CD4-positive, CD25-positive, alpha-beta regulatory T cell (primary cell): ENCODE measurements around the gene NCK2. TPM values are rescaled to one million over a fixed set of nuclear protein-coding genes. Genes with fewer than 3 reads are reported as not detected.

Source experiments
- ATAC-seq, 2 donors: fragments of 150-1000 bp; cut with Tn5 transposase; one replicate each; pipeline ENCODE4 v1.10.0; 2021; ENCODE audit warnings: low read depth in 2 of 2, moderate number of reproducible peaks in 2 of 2, moderate library complexity in 1 of 2
- DNase-seq, 3 donors: peaks; one replicate each; pipeline versions ENCODE4 v3.0.0 to v3.0.0-alpha.2; 2012 to 2022; ENCODE audit warnings: mixed read lengths in 1 of 3
- H3K27ac ChIP-seq: one replicate; pipeline ENCODE4 v1.7.0; 2013; ENCODE audit warnings: mild to moderate bottlenecking, low read length; ENCODE audit not compliant: insufficient read depth, poor library complexity, severe bottlenecking
- H3K27me3 ChIP-seq: one replicate; pipeline ENCODE4 v1.7.0; 2013; ENCODE audit warnings: low read length; ENCODE audit not compliant: control insufficient read depth, insufficient read depth
- H3K36me3 ChIP-seq: one replicate; pipeline ENCODE4 v1.7.0; 2013; ENCODE audit warnings: mild to moderate bottlenecking, low read length, moderate library complexity; ENCODE audit not compliant: control insufficient read depth, insufficient read depth
- H3K4me1 ChIP-seq: 2 replicates; pipeline ENCODE4 v1.7.0; 2013; ENCODE audit warnings: mild to moderate bottlenecking, low read length; ENCODE audit not compliant: insufficient read depth, control insufficient read depth, poor library complexity, severe bottlenecking
- H3K4me3 ChIP-seq: one replicate; pipeline ENCODE4 v1.7.0; 2013; ENCODE audit warnings: low read depth, mild to moderate bottlenecking, low read length, moderate library complexity
- H3K9me3 ChIP-seq, 2 experiments: 1 replicate in 1 of 2; 2 replicates in 1 of 2; pipeline ENCODE4 v1.7.0; 2013; ENCODE audit warnings: low read length in 2 of 2, mild to moderate bottlenecking in 1 of 2, moderate library complexity in 1 of 2; ENCODE audit not compliant: control insufficient read depth in 2 of 2
- H3K27ac Mint-ChIP-seq, 3 donors: one replicate each; pipeline ENCODE4 v1.8.0; 2020 to 2022; ENCODE audit warnings: mild to moderate bottlenecking in 3 of 3, mixed read lengths in 3 of 3, moderate library complexity in 2 of 3
- H3K27me3 Mint-ChIP-seq: one replicate; pipeline ENCODE4 v1.8.0; 2022; ENCODE audit warnings: mild to moderate bottlenecking, mixed read lengths
- H3K36me3 Mint-ChIP-seq: one replicate; pipeline ENCODE4 v1.8.0; 2020; ENCODE audit warnings: mixed read lengths
- H3K4me1 Mint-ChIP-seq, 4 donors: one replicate each; pipeline ENCODE4 v1.8.0; 2020 to 2022; ENCODE audit warnings: mixed read lengths in 4 of 4, mild to moderate bottlenecking in 1 of 4
- H3K4me3 Mint-ChIP-seq, 4 donors: one replicate each; pipeline ENCODE4 v1.8.0; 2020 to 2022; ENCODE audit warnings: mild to moderate bottlenecking in 4 of 4, mixed read lengths in 4 of 4, moderate library complexity in 3 of 4
- H3K9me3 Mint-ChIP-seq, 7 donors: one replicate each; pipeline ENCODE4 v1.8.0; 2020 to 2022; ENCODE audit warnings: mixed read lengths in 7 of 7, mild to moderate bottlenecking in 3 of 7, moderate library complexity in 2 of 7
- polyA plus RNA-seq, 4 donors: library from polyadenylated mRNA; unstranded; fragments of 300-500 nt; fragmentation: Illumina TruSeq; gene quantifications; one replicate each; pipeline ENCODE4 v1.2.3, GENCODE V29; 2021
- total RNA-seq: library from RNA; stranded (reverse); gene quantifications from one replicate; pipeline ENCODE4 v1.2.3, GENCODE V29; 2022

Gene NCK2
- total and polyA plus RNA-seq, 5 donors from 2014 or later, result 44.8 to 167 (median 60.5) TPM

DNA sequence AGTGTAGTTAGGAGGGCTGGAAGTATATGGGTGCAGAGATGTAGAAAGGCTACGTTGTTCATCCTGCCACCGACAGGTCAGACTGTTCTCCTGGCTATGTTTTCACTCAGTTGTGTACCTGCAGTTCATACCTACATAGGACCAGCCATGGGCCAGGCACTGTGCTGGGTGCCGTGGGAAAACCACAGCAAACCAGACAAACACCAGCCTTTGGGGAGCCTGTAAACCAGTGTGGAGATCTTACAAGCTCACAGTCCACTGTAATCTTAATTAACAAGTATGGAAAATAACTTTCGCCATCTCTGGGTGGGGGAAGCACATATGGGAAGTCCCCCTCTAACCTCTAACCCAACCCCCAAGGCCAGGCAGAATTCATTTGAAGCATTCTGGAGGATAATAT lies 12.7 kb downstream of the NCK2 start:
- peaks cover 34% of the 10 kb centered on the region for H3K36me3 Mint-ChIP-seq
- Histone ChIP-seq H3K36me3 (peaks cover 13% of the 10 kb centered on the region), H3K4me3 (peak overlapping the region; percentile 75), H3K27ac (peak overlapping the region; percentile 72), H3K4me1 (peaks cover 99% of the 10 kb centered on the region), H3K9me3 (no peaks in the 10 kb centered on the region), H3K27me3 (no peaks in the 10 kb centered on the region)
- H3K4me3 Mint-ChIP-seq, result peak overlapping the region; percentile 69 to 88 (median 75)
- H3K9me3 Mint-ChIP-seq, result no peaks in the 10 kb centered on the region
- peaks cover 48 to 99% (median 85%) of the 10 kb centered on the region in 4 donors for H3K4me1 Mint-ChIP-seq
- ATAC-seq (no peak), DNase-seq (no peak)
- H3K27ac Mint-ChIP-seq, result peak overlapping the region; percentile 83 to 99 (median 85)
- no peaks in the 10 kb centered on the region for H3K27me3 Mint-ChIP-seq

- ATAC-seq (no peak), DNase-seq (no peak)
- Mint-ChIP-seq H3K4me3 (peak overlapping the region; percentile 17 to 78 (median 65)), H3K9me3 (no peaks in the 10 kb centered on the region), H3K27ac (peak overlapping the region; percentile 67 to 96 (median 85)), H3K4me1 (peaks cover 36 to 99% (median 76%) of the 10 kb centered on the region in 4 donors), H3K27me3 (no peaks in the 10 kb centered on the region), H3K36me3 (peaks cover 15% of the 10 kb centered on the region)
- Histone ChIP-seq H3K27ac (peak overlapping the region; percentile 58), H3K4me3 (peak overlapping the region; percentile 46), H3K4me1 (peaks cover 97% of the 10 kb centered on the region), H3K9me3 (no peaks in the 10 kb centered on the region), H3K27me3 (no peaks in the 10 kb centered on the region), H3K36me3 (peaks cover 18% of the 10 kb centered on the region)
Observed at GRCh38 chr2:105760191-105760590, 15.5 kb downstream of the NCK2 start.

- peak overlapping the region; percentile 67 to 96 (median 85) for H3K27ac Mint-ChIP-seq
- H3K4me3 Mint-ChIP-seq, result peak overlapping the region; percentile 17 to 78 (median 68)
- no peaks in the 10 kb centered on the region for H3K9me3 Mint-ChIP-seq
- Histone ChIP-seq H3K4me1 (peaks cover 97% of the 10 kb centered on the region), H3K9me3 (no peaks in the 10 kb centered on the region), H3K27me3 (no peaks in the 10 kb centered on the region), H3K4me3 (peak overlapping the region; percentile 47), H3K36me3 (peaks cover 19% of the 10 kb centered on the region), H3K27ac (peak overlapping the region; percentile 58)
- no peak for ATAC-seq
- peaks cover 35 to 99% (median 75%) of the 10 kb centered on the region in 4 donors for H3K4me1 Mint-ChIP-seq
- no peak for DNase-seq
- H3K27me3 Mint-ChIP-seq, result no peaks in the 10 kb centered on the region
- H3K36me3 Mint-ChIP-seq, result peaks cover 13% of the 10 kb centered on the region
Observed at GRCh38 chr2:105760639-105761337, 16.1 kb downstream of the NCK2 start.

DNA sequence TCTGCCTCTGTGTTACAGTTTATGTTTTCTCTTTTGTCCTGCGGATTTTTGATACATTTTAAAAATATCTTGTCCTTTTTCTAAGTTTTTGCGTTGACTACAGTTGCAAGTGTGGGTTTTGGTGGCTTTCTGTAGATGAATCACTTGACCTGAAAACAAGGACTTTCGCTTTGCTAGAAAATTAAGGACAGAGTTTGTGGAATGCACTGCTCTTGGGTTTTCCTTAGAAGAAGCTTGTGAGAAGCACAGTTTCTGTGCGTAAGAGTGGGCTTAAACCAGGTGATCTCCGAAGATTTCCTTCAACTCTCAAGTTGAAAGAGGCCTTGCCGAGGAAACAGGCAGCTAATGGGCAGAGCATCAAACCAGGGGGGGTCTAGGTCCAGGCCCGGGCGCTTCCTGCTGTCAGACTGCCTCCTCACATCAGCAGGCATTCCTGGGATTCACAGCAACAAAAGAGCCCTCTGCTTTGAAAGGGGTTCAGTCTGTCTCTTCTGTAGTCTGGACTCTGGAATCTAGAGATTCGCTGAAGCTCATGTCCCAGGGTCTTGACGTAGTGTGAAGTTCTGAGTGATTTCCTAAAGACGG lies 17.3 kb downstream of the NCK2 start:
- peak overlapping the region; percentile 67 to 85 (median 76) for H3K27ac Mint-ChIP-seq
- DNase-seq (no peak), ATAC-seq (no peak)
- no peaks in the 10 kb centered on the region for H3K9me3 Mint-ChIP-seq
- H3K4me3 ChIP-seq, result peak overlapping the region; percentile 67
- peaks cover 30 to 99% (median 73%) of the 10 kb centered on the region in 4 donors for H3K4me1 Mint-ChIP-seq
- peaks cover 18% of the 10 kb centered on the region for H3K36me3 Mint-ChIP-seq
- H3K27me3 ChIP-seq, result no peaks in the 10 kb centered on the region
- H3K27ac ChIP-seq, result peak overlapping the region; percentile 58
- no peaks in the 10 kb centered on the region for H3K27me3 Mint-ChIP-seq
- no peaks in the 10 kb centered on the region for H3K9me3 ChIP-seq
- H3K36me3 ChIP-seq, result peaks cover 26% of the 10 kb centered on the region
- H3K4me1 ChIP-seq, result peaks cover 97% of the 10 kb centered on the region
- peak overlapping the region; percentile 64 to 71 (median 70) for H3K4me3 Mint-ChIP-seq

DNA sequence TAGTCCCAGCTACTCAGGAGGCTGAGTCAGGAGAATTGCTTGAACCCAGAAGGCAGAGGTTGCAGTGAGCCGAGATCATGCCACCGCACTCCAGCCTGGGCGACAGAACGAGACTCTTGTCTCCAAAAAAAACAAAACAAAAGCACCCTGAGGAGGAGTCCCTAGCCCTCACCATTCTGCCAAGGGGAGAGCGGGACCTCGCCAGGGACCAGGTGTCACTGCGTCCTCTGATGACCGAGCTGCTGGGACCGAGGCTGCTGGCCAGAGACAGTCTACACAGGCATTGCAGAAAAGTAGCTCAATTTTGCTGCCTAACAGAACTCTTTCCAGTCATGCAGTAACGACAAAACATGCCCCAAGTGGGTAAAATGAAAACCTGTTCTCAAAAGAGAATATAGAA lies 18.4 kb downstream of the NCK2 start:
- Histone ChIP-seq H3K36me3 (peaks cover 31% of the 10 kb centered on the region), H3K4me1 (peaks cover 92% of the 10 kb centered on the region), H3K9me3 (no peaks in the 10 kb centered on the region), H3K27me3 (no peaks in the 10 kb centered on the region), H3K27ac (peak overlapping the region; percentile 58), H3K4me3 (no peak overlapping the region)
- no peak for DNase-seq
- no peak for ATAC-seq
- peaks cover 0 to 4% (median 0%) of the 10 kb centered on the region in 7 donors for H3K9me3 Mint-ChIP-seq
- H3K4me3 Mint-ChIP-seq, result peak overlapping the region in 3 of 4 donors; percentile 26 to 73 (median 31)
- H3K4me1 Mint-ChIP-seq, result peaks cover 30 to 99% (median 72%) of the 10 kb centered on the region in 4 donors
- H3K27me3 Mint-ChIP-seq, result no peaks in the 10 kb centered on the region
- H3K36me3 Mint-ChIP-seq, result peaks cover 29% of the 10 kb centered on the region
- H3K27ac Mint-ChIP-seq, result peak overlapping the region; percentile 20 to 85 (median 55)

DNA sequence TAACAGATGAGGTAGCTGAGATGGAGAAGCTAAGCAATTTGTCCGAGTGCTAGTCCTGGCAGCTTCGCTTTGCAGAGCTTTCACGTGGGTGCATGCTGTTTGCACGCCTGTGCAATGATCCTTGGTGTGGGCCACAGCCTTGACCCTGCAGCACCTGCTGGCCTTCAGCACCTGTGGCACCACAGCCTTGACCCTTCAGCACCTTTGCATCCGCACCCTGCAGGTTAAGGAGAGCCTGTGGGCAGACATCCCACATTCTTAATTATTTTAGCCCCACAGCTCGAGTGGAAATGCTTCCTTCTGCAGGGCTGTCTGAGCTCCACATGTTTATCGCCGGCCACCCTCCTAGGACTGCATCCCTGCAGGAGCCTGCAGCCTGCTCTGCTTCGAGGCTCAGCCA lies 19.3 kb downstream of the NCK2 start:
- no peaks in the 10 kb centered on the region for H3K27me3 ChIP-seq
- ATAC-seq, result no peak
- Mint-ChIP-seq H3K9me3 (peaks cover 0 to 4% (median 0%) of the 10 kb centered on the region in 7 donors), H3K4me3 (peak overlapping the region; percentile 73 to 84 (median 77)), H3K27me3 (no peaks in the 10 kb centered on the region), H3K4me1 (peaks cover 28 to 99% (median 72%) of the 10 kb centered on the region in 4 donors), H3K27ac (peak overlapping the region; percentile 85 to 96 (median 86)), H3K36me3 (peaks cover 30% of the 10 kb centered on the region)
- peaks cover 90% of the 10 kb centered on the region for H3K4me1 ChIP-seq
- DNase-seq, result no peak
- peaks cover 37% of the 10 kb centered on the region for H3K36me3 ChIP-seq
- no peaks in the 10 kb centered on the region for H3K9me3 ChIP-seq
- peak overlapping the region; percentile 58 for H3K27ac ChIP-seq
- peak overlapping the region; percentile 43 for H3K4me3 ChIP-seq

GRCh38 chr2:105765415-105766299 lies 20.9 kb downstream of the NCK2 start:
- Mint-ChIP-seq H3K27ac (peak overlapping the region; percentile 85 to 96 (median 86)), H3K4me3 (peak overlapping the region; percentile 29 to 81 (median 68)), H3K36me3 (peaks cover 27% of the 10 kb centered on the region), H3K27me3 (no peaks in the 10 kb centered on the region), H3K4me1 (peaks cover 41 to 100% (median 72%) of the 10 kb centered on the region in 4 donors), H3K9me3 (peaks cover 0 to 4% (median 0%) of the 10 kb centered on the region in 7 donors)
- H3K4me3 ChIP-seq, result peak overlapping the region; percentile 43
- H3K4me1 ChIP-seq, result peaks cover 90% of the 10 kb centered on the region
- peak in 1 of 3 donors; percentile 77 for DNase-seq
- peak overlapping the region; percentile 65 for H3K27ac ChIP-seq
- H3K36me3 ChIP-seq, result peaks cover 37% of the 10 kb centered on the region
- no peaks in the 10 kb centered on the region for H3K9me3 ChIP-seq
- peak; percentile 71 to 79 for ATAC-seq
- H3K27me3 ChIP-seq, result no peaks in the 10 kb centered on the region
